GM12891 (cell line): ENCODE data around the gene ANKRD6.

Source experiments
- DNase-seq: peaks from one replicate; pipeline ENCODE4 v3.0.0; 2011; ENCODE audit warnings: low spot score; ENCODE audit not compliant: insufficient read length
- FAIRE-seq: peaks from 2 replicates; lab custom pipeline; 2011; peaks lifted over from hg19 to GRCh38; lab: Jason Lieb, UNC
- PAX5 ChIP-seq: IDR thresholded peaks from 2 replicates; pipeline ENCODE4 v1.6.1; 2011; ENCODE audit warnings: low read length, moderate library complexity, mild to moderate bottlenecking; ENCODE audit not compliant: insufficient read depth, severe bottlenecking
- POLR2A ChIP-seq: IDR thresholded peaks from 2 replicates; pipeline ENCODE4 v1.6.1; 2011; ENCODE audit warnings: low read depth, low read length, control low read depth
- POLR2AphosphoS5 ChIP-seq: IDR thresholded peaks from 2 replicates; pipeline ENCODE4 v1.6.1; 2011; ENCODE audit warnings: low read depth, low read length, control low read depth
- POU2F2 ChIP-seq: IDR thresholded peaks from 2 replicates; pipeline ENCODE4 v1.6.1; 2011; ENCODE audit warnings: low read depth, mild to moderate bottlenecking, control low read depth, low read length, moderate library complexity
- SPI1 ChIP-seq: IDR thresholded peaks from 2 replicates; pipeline ENCODE4 v1.6.1; 2011; ENCODE audit warnings: low read depth, low read length, control low read depth
- TAF1 ChIP-seq: IDR thresholded peaks from 2 replicates; pipeline ENCODE4 v1.6.1; 2011; ENCODE audit warnings: low read depth, low read length, control low read depth

The ANKRD6 gene

GRCh38 chr6:89487864-89488263 lies 54.9 kb downstream of the ANKRD6 start:
- no peak for FAIRE-seq
- TF ChIP-seq PAX5, result no peak
- TF ChIP-seq POU2F2, result no peak
- no peak for TF ChIP-seq SPI1
- no peak for TF ChIP-seq POLR2AphosphoS5
- TF ChIP-seq POLR2A, result no peak
- TF ChIP-seq TAF1, result no peak
- no peak for DNase-seq

GRCh38 chr6:89488438-89488837 lies 55.5 kb downstream of the ANKRD6 start:
- FAIRE-seq (no peak), DNase-seq (no peak)
- no peak for TF ChIP-seq PAX5
- no peak for TF ChIP-seq SPI1
- no peak for TF ChIP-seq TAF1
- TF ChIP-seq POLR2A, result no peak
- TF ChIP-seq POU2F2, result no peak
- no peak for TF ChIP-seq POLR2AphosphoS5

- DNase-seq, result no peak
- FAIRE-seq, result no peak
These were observed 56.1 kb downstream of the ANKRD6 start for GRCh38 chr6:89489078-89489477.

GRCh38 chr6:89492025-89492640 lies 59.2 kb downstream of the ANKRD6 start:
- TF ChIP-seq PAX5 (no peak), POLR2AphosphoS5 (no peak), POLR2A (no peak), SPI1 (no peak), POU2F2 (no peak), TAF1 (no peak)
- DNase-seq (no peak), FAIRE-seq (no peak)

More at GRCh38 chr6:89489078-89489477, 56.1 kb downstream of the ANKRD6 start:
- TF ChIP-seq SPI1 (no peak), PAX5 (no peak), POLR2A (no peak), TAF1 (no peak), POU2F2 (no peak), POLR2AphosphoS5 (no peak)

GRCh38 chr6:89494131-89494793 lies 61.3 kb downstream of the ANKRD6 start:
- TF ChIP-seq TAF1 (no peak), POLR2AphosphoS5 (no peak), POU2F2 (no peak), POLR2A (no peak), SPI1 (no peak), PAX5 (no peak)
- FAIRE-seq (no peak), DNase-seq (peak; percentile 8)

- TF ChIP-seq POLR2A (no peak), SPI1 (no peak), PAX5 (no peak), POU2F2 (no peak), POLR2AphosphoS5 (no peak), TAF1 (no peak)
- FAIRE-seq (no peak), DNase-seq (no peak)
These were observed 63.1 kb downstream of the ANKRD6 start for GRCh38 chr6:89495961-89496535.

GRCh38 chr6:89500611-89501010 lies 67.7 kb downstream of the ANKRD6 start:
- TF ChIP-seq POLR2A, result no peak
- TF ChIP-seq POLR2AphosphoS5, result no peak
- TF ChIP-seq POU2F2, result no peak
- TF ChIP-seq TAF1, result no peak
- no peak for TF ChIP-seq SPI1
- TF ChIP-seq PAX5, result no peak
- no peak for FAIRE-seq
- no peak for DNase-seq

- TF ChIP-seq PAX5 (no peak), POLR2AphosphoS5 (no peak), POU2F2 (no peak), SPI1 (no peak), TAF1 (no peak), POLR2A (no peak)
- FAIRE-seq, result no peak
- DNase-seq, result no peak
These were observed 68.3 kb downstream of the ANKRD6 start for GRCh38 chr6:89501222-89501621.

- TF ChIP-seq POLR2AphosphoS5 (no peak), SPI1 (no peak), POU2F2 (no peak), PAX5 (no peak), POLR2A (no peak), TAF1 (no peak)
- DNase-seq, result no peak
- FAIRE-seq, result no peak
These were observed 68.8 kb downstream of the ANKRD6 start for GRCh38 chr6:89501753-89502152.

- DNase-seq (no peak), FAIRE-seq (no peak)
- TF ChIP-seq POLR2A (no peak), POU2F2 (no peak), SPI1 (no peak), TAF1 (no peak), POLR2AphosphoS5 (no peak)
These were observed 70.7 kb downstream of the ANKRD6 start for GRCh38 chr6:89503641-89504040.
